Measurements from ENCODE around the gene DNAH8.

DNAH8 gene

DNA sequence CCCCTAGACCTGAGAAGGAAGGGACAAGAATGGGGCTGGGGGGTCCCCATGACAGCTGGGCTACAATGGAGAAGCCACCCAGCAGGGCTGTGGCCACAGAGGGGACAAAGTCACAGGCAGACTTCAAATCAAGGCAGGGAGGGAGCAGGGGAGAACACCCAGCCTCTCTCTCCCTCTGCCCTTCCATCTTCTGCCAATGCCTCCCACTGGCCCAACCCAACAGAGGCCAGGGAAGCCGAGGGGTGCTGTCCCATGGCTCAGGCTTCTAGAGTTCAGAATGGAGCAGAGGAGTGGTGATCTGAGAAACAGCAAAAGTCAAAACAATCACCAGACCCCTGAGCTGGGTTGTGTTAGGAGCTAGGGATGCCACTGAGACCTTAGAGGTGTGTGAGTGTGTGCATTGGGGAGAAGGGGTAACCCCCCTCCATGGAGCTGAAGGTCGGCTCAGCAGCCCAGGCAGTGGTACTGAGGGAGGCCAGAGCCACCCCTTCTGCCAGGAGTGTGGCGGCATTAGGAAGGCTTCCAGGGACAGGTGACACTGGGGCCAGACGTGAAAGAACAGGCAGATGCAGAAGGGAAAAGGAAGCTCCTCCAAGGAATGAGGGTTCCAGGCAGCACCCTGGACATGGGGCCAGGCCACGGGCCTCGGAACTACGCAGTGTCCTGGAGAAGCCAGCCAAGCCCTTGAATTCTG, 345.5 kb downstream of the DNAH8 start:
- Mint-ChIP-seq H3K9me3 (no peaks in the 10 kb centered on the region), H3K36me3 (no peaks in the 10 kb centered on the region), H3K27me3 (peaks cover 42% of the 10 kb centered on the region), H3K27ac (no peak overlapping the region), H3K4me3 (no peak overlapping the region), H3K4me1 (no peaks in the 10 kb centered on the region)
- CTCF ChIA-PET: interaction anchor here (0.8 to 2.0 kb wide), 2 partner anchors 28 to 31 kb away, joined by 4 read pairs; no protein-coding TSS in a partner anchor
- DNase-seq: no peak

DNA sequence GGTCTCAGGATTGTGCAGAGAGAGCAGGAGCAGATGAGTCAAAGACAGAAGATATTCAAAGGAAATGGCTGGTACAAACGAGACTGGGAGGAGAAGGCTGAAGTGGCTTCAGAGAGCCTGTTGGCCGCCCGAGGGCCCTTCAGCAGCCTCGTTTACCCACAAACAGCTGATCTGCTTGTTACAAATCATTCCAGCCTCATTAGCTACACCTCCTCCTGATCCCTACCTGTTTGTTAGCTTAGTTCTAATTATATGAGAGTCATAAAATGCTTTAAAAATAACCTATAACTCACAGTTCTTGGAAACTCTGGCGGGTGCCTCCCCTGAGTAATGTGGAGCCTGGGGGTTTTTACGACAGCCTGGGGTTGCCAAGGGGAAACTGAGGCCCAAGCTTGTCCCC, 346.1 kb downstream of the DNAH8 start:
- H3K4me3 Mint-ChIP-seq: no peak overlapping the region
- no peaks in the 10 kb centered on the region for H3K36me3 Mint-ChIP-seq
- DNase-seq: no peak
- peak overlapping the region; percentile 24 for H3K27ac Mint-ChIP-seq
- CTCF ChIA-PET: interaction anchor here (2.0 kb wide), 1 partner anchor 32 kb away, joined by 4 read pairs; no protein-coding TSS in a partner anchor
- H3K4me1 Mint-ChIP-seq: no peaks in the 10 kb centered on the region
- H3K9me3 Mint-ChIP-seq: no peaks in the 10 kb centered on the region
- peaks cover 38% of the 10 kb centered on the region for H3K27me3 Mint-ChIP-seq

DNA sequence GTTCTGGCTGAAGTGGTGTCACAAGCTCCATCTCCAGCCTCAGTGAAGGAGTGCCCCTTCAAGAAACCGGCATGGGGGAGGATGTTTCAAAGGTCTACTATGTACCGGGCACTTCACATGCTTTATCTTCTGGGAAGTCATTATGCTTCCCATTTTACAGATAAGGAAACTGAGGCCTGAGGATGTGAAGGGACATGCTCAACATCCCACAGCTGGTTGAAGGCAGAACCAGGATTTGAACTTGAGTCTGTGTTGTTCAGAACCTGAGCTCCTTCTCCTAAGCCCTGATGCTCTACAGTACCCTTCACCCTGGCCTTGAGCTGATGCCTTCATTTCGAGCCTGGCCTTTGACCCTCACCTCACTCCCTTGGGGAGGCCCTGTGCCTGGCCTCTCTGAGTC, 346.5 kb downstream of the DNAH8 start:
- Mint-ChIP-seq H3K27me3 (peaks cover 38% of the 10 kb centered on the region), H3K4me3 (no peak overlapping the region)

DNA sequence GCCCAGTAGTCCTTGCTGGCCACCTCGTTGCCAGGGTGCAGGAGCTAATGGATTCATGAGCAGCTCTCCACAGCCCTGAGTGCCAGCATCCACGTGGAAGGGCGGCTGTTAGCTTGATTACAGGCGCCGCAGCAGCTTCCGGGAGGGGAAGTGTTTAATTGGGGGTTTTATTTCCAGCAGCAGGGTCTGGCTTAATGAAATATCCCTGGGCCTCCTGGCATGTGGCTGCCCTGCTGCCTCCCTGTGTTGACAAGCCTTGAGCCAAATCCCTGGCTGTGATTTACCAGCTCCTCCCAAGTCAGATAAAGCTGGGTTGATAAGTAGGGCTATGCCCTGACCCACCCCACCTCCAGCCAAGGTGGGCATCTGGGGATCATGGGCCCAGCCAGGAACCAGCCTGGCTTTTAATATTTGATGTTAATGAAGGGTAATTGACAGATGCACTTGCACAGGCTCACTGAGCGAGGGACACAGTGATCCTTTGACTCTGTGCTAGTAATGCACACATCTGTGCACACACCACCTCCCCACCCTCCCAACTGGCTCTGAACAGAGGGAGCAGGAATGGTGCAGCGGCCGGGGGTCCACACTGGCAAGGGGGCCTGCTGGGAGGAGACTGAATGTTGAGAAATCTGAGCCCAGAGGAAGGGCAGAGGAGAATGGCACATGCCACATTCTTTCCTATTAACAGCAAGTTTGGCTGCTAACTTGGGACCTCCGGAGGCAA, 347.1 kb downstream of the DNAH8 start:
- Mint-ChIP-seq H3K4me1 (no peaks in the 10 kb centered on the region), H3K36me3 (no peaks in the 10 kb centered on the region), H3K4me3 (no peak overlapping the region), H3K27ac (no peak overlapping the region), H3K27me3 (peaks cover 39% of the 10 kb centered on the region), H3K9me3 (no peaks in the 10 kb centered on the region)
- DNase-seq: no peak
- CTCF ChIA-PET: interaction anchor here (0.6 to 2.0 kb wide), 2 partner anchors 33 to 74 kb away, joined by 3 to 4 read pairs; no protein-coding TSS in a partner anchor

More for the DNA sequence above, 346.5 kb downstream of the DNAH8 start:
- no peak for DNase-seq
- no peaks in the 10 kb centered on the region for H3K4me1 Mint-ChIP-seq
- H3K9me3 Mint-ChIP-seq: no peaks in the 10 kb centered on the region
- peak overlapping the region; percentile 24 for H3K27ac Mint-ChIP-seq
- CTCF ChIA-PET: interaction anchor here (2.0 kb wide), 1 partner anchor 32 kb away, joined by 4 read pairs; no protein-coding TSS in a partner anchor
- H3K36me3 Mint-ChIP-seq: no peaks in the 10 kb centered on the region

DNA sequence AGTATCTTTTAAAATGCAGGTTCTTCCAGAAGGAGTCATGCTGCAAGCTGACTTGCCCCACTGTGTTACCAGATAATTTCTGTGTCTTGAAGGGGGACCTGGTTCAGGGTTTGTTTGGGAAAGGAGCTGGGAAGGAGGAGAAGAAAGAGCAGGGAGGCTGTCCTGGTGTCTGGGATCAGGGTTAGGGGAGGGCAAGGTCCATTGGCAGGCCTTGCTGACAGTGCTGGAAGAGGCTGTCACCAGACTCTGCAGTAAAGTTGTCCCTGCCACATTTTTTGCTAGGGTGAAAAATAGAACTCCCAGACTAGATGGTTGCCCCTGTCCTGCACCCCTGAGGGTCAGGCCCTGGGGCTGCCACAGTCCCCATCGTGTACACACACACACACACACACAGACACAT, 348.4 kb downstream of the DNAH8 start:
- CTCF ChIA-PET: no interaction called here
- peaks cover 44% of the 10 kb centered on the region for H3K27me3 Mint-ChIP-seq

DNA sequence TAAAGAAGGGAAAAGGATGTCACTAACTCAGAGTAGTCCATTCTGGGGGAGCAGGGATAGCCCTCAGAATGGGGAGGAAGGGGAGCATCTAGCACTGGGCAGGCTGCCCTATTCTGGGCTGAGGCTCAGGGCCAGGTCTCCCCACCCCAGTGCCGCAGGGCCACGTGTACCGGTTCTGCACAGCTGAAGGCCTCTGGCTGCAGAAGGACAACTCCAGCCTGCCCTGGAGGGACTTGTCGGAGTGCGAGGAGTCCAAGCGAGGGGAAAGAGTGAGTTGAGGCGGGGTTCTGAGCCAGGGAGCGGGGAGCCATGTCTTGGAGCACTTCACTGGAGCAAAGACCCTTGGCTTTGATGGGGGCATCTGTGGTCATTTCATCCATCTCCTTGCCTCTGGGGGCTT, 350.4 kb downstream of the DNAH8 start:
- no peak overlapping the region for H3K27ac Mint-ChIP-seq
- H3K27me3 Mint-ChIP-seq: peaks cover 38% of the 10 kb centered on the region
- CTCF ChIA-PET: interaction anchor here (1.1 kb wide), 1 partner anchor 67 kb away, joined by 3 read pairs; no protein-coding TSS in a partner anchor
- H3K36me3 Mint-ChIP-seq: no peaks in the 10 kb centered on the region
- no peak for DNase-seq
- H3K4me3 Mint-ChIP-seq: no peak overlapping the region
- H3K4me1 Mint-ChIP-seq: no peaks in the 10 kb centered on the region
- H3K9me3 Mint-ChIP-seq: no peaks in the 10 kb centered on the region

More for the DNA sequence above, 348.4 kb downstream of the DNAH8 start:
- H3K36me3 Mint-ChIP-seq: no peaks in the 10 kb centered on the region
- no peaks in the 10 kb centered on the region for H3K4me1 Mint-ChIP-seq
- no peak overlapping the region for H3K27ac Mint-ChIP-seq
- no peak overlapping the region for H3K4me3 Mint-ChIP-seq
- H3K9me3 Mint-ChIP-seq: no peaks in the 10 kb centered on the region
- DNase-seq: no peak

DNA sequence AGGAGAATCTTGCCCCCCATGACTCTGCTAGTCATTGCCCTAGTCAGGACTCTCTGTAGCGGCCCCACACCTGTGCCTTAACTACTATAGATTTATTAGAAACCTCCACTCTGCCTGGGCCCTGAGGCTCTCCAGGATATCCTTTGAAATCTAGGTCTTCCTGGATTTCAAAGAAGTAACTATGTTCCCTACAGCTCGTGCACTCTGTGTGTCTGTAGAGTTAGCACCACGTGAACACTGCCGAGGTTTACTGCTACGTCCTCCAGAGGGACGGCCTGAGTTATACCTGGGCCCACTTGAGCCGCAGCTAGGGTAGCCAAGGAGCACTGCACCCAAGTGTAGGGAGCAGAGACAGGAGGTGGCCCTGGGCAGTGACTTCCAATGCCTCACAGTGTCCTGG, 353.3 kb downstream of the DNAH8 start:
- CTCF ChIA-PET: no interaction called here
- no peaks in the 10 kb centered on the region for H3K9me3 Mint-ChIP-seq
- no peak overlapping the region for H3K27ac Mint-ChIP-seq
- DNase-seq: no peak
- H3K4me3 Mint-ChIP-seq: no peak overlapping the region
- peaks cover 25% of the 10 kb centered on the region for H3K27me3 Mint-ChIP-seq
- H3K4me1 Mint-ChIP-seq: no peaks in the 10 kb centered on the region
- no peaks in the 10 kb centered on the region for H3K36me3 Mint-ChIP-seq

DNA sequence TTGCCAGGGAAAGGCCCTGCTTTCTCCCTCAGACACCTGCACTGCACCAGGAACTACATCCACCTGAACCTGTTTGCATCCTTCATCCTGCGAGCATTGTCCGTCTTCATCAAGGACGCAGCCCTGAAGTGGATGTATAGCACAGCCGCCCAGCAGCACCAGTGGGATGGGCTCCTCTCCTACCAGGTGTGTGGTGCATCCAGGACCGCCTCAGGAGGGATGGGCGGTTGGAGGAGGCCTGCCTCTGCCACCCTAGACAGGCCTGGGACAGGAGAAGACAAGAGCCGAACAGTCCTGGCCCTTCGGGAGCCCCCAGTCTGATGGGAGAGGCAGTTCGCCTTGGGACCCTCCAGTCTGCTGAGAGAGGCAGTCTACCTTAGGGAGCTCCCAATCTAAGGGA, 357.7 kb downstream of the DNAH8 start:
- no peaks in the 10 kb centered on the region for H3K4me1 Mint-ChIP-seq
- no peaks in the 10 kb centered on the region for H3K9me3 Mint-ChIP-seq
- H3K27ac Mint-ChIP-seq: no peak overlapping the region
- DNase-seq: no peak
- H3K36me3 Mint-ChIP-seq: no peaks in the 10 kb centered on the region
- H3K4me3 Mint-ChIP-seq: no peak overlapping the region
- H3K27me3 Mint-ChIP-seq: peaks cover 5% of the 10 kb centered on the region
- CTCF ChIA-PET: no interaction called here

DNA sequence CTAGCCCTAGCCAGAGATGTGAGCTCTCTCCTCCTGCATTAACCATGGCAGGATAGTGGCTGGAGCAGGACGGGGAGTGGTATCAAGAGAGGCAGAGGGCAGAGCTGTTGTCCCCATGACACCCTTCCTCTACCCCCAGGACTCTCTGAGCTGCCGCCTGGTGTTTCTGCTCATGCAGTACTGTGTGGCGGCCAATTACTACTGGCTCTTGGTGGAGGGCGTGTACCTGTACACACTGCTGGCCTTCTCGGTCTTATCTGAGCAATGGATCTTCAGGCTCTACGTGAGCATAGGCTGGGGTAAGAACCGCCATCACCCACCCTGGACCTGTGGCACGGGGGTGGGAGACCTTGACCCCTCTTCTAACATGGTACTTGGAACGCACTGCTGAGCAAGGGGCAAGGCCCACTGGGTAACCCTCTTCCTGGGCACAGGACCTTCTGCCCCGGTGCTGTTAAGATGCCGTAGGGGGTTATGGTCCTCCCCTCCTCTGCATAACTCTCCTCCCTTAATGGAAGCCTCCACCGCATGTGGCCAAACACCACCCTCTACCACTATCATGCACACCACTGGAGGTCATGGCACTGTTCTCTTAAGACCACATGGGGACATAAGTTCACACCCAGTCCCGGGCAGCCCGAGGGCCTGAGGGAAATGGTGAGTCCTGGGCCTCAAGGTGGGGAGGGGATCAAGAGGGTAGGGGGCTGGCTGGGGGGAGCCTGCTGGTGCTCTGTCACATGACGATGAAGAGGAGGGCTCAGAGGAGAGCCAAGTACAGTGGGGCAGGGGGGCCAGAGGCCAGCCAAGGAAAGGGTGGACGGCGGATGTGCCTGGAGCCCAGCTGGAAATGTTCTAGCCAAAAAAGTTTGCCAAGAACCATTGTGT, 358.6 kb downstream of the DNAH8 start:
- CTCF ChIA-PET: no interaction called here
- no peaks in the 10 kb centered on the region for H3K27me3 Mint-ChIP-seq
- no peak overlapping the region for H3K4me3 Mint-ChIP-seq
- no peaks in the 10 kb centered on the region for H3K36me3 Mint-ChIP-seq
- H3K27ac Mint-ChIP-seq: no peak overlapping the region
- DNase-seq: no peak
- H3K9me3 Mint-ChIP-seq: no peaks in the 10 kb centered on the region
- no peaks in the 10 kb centered on the region for H3K4me1 Mint-ChIP-seq

DNA sequence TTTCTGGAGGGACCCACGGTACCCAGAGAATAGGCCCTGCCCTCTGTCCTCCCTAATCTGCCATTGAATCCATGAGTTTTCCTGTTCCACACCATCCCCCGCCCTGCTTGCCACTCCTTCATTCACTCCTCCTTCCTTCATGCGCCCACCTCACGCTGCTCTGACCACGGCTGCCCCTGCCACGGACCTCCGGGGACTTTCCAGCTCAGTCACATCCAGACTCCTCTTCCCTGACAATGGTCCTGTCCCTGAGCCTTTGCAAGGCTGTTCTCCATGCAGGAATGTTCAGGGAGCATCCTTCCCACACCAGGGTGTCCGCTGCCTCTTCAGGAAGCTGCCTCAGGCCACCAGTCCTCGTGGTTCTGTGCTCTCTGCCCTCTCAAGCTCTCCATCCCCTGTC, 359.4 kb downstream of the DNAH8 start:
- Mint-ChIP-seq H3K27ac (no peak overlapping the region), H3K36me3 (no peaks in the 10 kb centered on the region), H3K4me3 (no peak overlapping the region), H3K4me1 (no peaks in the 10 kb centered on the region), H3K9me3 (no peaks in the 10 kb centered on the region), H3K27me3 (no peaks in the 10 kb centered on the region)
- no peak for DNase-seq
- CTCF ChIA-PET: no interaction called here

DNA sequence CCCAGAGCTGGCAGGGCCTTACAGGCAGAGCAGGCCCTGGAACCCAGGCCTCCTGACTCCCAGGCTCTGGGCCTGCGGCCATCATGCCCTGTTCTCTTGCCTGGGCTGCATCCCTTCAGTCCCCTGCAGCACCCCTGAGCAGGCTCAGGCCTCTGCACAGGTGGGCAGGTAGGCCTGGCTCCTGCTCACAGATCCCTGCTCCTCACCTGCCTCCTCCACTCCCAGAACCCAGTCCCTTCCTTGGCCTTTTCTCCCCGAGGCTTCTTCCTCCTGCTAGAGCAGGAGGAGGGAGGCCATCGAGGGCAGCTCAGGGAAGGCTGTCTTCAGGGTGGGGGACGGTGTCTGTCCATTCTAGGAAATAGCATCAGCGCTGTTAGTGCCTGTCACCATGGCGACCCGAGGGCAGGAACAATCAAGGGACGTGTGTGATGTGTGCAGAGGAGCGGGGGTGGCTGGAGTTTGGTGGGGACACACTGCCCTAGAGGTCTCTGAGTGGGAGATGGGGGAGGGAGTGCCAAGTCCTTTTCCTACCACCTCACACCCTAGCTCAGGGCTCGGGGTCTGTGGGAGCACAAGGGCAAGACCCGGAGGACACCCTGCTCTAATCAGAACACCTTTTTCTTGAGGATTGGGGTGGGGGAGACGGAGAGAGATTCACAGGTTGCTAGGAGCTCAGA, 360.0 kb downstream of the DNAH8 start:
- H3K4me1 Mint-ChIP-seq: no peaks in the 10 kb centered on the region
- H3K4me3 Mint-ChIP-seq: no peak overlapping the region
- CTCF ChIA-PET: no interaction called here
- no peaks in the 10 kb centered on the region for H3K27me3 Mint-ChIP-seq
- H3K9me3 Mint-ChIP-seq: no peaks in the 10 kb centered on the region
- H3K27ac Mint-ChIP-seq: no peak overlapping the region
- no peaks in the 10 kb centered on the region for H3K36me3 Mint-ChIP-seq
- no peak for DNase-seq

DNA sequence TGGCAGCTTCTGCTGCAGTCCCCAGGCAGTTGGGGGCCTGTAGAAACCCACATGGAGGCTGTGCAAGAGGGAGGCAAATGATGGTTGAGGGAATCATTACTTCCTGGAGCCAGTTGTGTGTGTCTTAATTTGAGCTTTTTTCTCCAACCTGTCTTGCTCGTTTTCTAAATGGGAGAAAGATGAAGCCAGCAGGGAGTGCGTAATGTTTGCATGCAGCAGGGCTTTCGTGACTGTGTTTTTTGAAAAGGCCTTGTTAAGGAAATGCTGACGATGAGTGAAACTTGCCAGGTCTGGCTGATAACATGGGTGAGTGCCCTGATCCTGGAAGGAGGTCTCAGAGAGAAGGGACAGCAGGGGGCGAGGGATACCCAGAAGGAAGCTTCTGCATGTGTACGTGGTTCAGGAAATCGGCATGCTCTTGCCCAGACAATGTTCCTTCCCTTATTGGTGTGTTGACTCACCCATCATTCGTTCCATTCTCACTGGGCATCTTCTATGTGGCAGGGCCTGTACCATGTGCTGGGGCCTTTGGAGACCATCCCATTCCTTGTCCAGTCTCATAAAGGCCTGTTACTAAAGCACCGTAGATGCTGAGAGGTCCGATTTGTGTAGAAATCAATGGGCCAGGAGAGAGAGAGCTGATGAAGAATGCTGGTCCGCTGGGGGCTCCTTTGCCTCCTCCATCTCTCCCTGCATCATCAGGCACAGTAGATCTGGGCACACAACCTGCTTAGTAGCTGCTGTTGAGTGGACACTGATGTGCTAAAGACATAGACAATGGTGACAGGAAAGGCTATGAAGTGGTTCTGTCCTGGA, 360.9 kb downstream of the DNAH8 start:
- H3K36me3 Mint-ChIP-seq: no peaks in the 10 kb centered on the region
- CTCF ChIA-PET: no interaction called here
- DNase-seq: no peak

More for the DNA sequence above, 360.9 kb downstream of the DNAH8 start:
- Mint-ChIP-seq H3K4me1 (no peaks in the 10 kb centered on the region), H3K4me3 (no peak overlapping the region), H3K27ac (no peak overlapping the region), H3K27me3 (no peaks in the 10 kb centered on the region), H3K9me3 (no peaks in the 10 kb centered on the region)

All from activated naive CD4-positive, alpha-beta T cell treated with anti-CD3 and anti-CD28 coated beads, Interleukin-2, amount 10 ng/mL, durations not matched to agents 7 days and 5 days (primary cell).